ENCODE results near the gene TRMT44. TPM values are rescaled to one million over a fixed set of nuclear protein-coding genes. Genes with fewer than 3 reads are reported as not detected.

Gene TRMT44
- total RNA-seq, 1 donor from 2014 or later = 17.9 TPM

- DNase-seq (ENCODE audit: low read depth) = no peak
- H3K4me3 ChIP-seq (ENCODE audit: low read depth, low read length) = no peak overlapping the region
- no peak for TF ChIP-seq CTCF (conservative IDR thresholded peaks at IDR 0.05; ENCODE audit: low read depth, low read length)
These were observed 25.3 kb downstream of the TRMT44 start for GRCh38 chr4:8465615-8466611.

- DNase-seq (ENCODE audit: low read depth) = no peak
- no peak overlapping the region for H3K4me3 ChIP-seq (ENCODE audit: low read depth, low read length)
- TF ChIP-seq CTCF (conservative IDR thresholded peaks at IDR 0.05; ENCODE audit: low read depth, low read length) = no peak
These were observed 26.4 kb downstream of the TRMT44 start for GRCh38 chr4:8467016-8467415.

- H3K4me3 ChIP-seq (ENCODE audit: low read depth, low read length) = no peak overlapping the region
- DNase-seq (ENCODE audit: low read depth) = no peak
- TF ChIP-seq CTCF (conservative IDR thresholded peaks at IDR 0.05; ENCODE audit: low read depth, low read length) = peak; percentile 97
These were observed 28.4 kb downstream of the TRMT44 start for GRCh38 chr4:8468746-8469535.

GRCh38 chr4:8469550-8469949 lies 29.0 kb downstream of the TRMT44 start:
- DNase-seq (ENCODE audit: low read depth) = no peak
- no peak for TF ChIP-seq CTCF (conservative IDR thresholded peaks at IDR 0.05; ENCODE audit: low read depth, low read length)
- no peak overlapping the region for H3K4me3 ChIP-seq (ENCODE audit: low read depth, low read length)

- H3K4me3 ChIP-seq (ENCODE audit: low read depth, low read length) = no peak overlapping the region
- DNase-seq (ENCODE audit: low read depth) = no peak
- no peak for TF ChIP-seq CTCF (conservative IDR thresholded peaks at IDR 0.05; ENCODE audit: low read depth, low read length)
These were observed 30.0 kb downstream of the TRMT44 start for GRCh38 chr4:8470451-8471024.

GRCh38 chr4:8471211-8471875 lies 30.8 kb downstream of the TRMT44 start:
- no peak for DNase-seq (ENCODE audit: low read depth)
- no peak for TF ChIP-seq CTCF (conservative IDR thresholded peaks at IDR 0.05; ENCODE audit: low read depth, low read length)
- H3K4me3 ChIP-seq (ENCODE audit: low read depth, low read length) = no peak overlapping the region
